ENCODE data around the gene C1QL2. TPM values are rescaled to one million over a fixed set of nuclear protein-coding genes. Genes with fewer than 3 reads are reported as not detected.

Gene C1QL2
- not detected for total RNA-seq

- intact Hi-C loops (cut with DNase I) = no loop called here
- DNase-seq = no peak
- H3K4me1 ChIP-seq = no peaks in the 10 kb centered on the region
- H3K27ac ChIP-seq = no peak within 1 kb of the TSS
- no peaks in the 10 kb centered on the region for H3K36me3 ChIP-seq
- TF ChIP-seq, protein P1, sequence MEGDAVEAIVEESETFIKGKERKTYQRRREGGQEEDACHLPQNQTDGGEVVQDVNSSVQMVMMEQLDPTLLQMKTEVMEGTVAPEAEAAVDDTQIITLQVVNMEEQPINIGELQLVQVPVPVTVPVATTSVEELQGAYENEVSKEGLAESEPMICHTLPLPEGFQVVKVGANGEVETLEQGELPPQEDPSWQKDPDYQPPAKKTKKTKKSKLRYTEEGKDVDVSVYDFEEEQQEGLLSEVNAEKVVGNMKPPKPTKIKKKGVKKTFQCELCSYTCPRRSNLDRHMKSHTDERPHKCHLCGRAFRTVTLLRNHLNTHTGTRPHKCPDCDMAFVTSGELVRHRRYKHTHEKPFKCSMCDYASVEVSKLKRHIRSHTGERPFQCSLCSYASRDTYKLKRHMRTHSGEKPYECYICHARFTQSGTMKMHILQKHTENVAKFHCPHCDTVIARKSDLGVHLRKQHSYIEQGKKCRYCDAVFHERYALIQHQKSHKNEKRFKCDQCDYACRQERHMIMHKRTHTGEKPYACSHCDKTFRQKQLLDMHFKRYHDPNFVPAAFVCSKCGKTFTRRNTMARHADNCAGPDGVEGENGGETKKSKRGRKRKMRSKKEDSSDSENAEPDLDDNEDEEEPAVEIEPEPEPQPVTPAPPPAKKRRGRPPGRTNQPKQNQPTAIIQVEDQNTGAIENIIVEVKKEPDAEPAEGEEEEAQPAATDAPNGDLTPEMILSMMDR (IDR thresholded peaks at IDR 0.05) = no peak
- TF ChIP-seq POLR2A (IDR thresholded peaks at IDR 0.05) = no peak
- no peaks in the 10 kb centered on the region for H3K9me3 ChIP-seq
- no peak within 1 kb of the TSS for H3K4me3 ChIP-seq (replicated peaks in 1 of 3)
- H3K27me3 ChIP-seq = no peaks in the 10 kb centered on the region
- 4 to 71% methylated on average over 2 to 34 of the region's 71 CpGs for WGBS, 2 donors
Measured at GRCh38 chr2:119158563-119159347, at the start of gene C1QL2. Gene C1QL2, minus strand, starts transcription at chr2:119158751. Its CDS starts 482 bp downstream, at chr2:119158269.

GRCh38 chr2:119207447-119207846 is 48.9 kb upstream of the C1QL2 start:
- no peaks in the 10 kb centered on the region for H3K36me3 ChIP-seq
- intact Hi-C loops (cut with DNase I) = no loop called here
- TF ChIP-seq POLR2A (IDR thresholded peaks at IDR 0.05) = no peak
- TF ChIP-seq, protein P1 (IDR thresholded peaks at IDR 0.05) = no peak
- no peaks in the 10 kb centered on the region for H3K4me1 ChIP-seq
- no peaks in the 10 kb centered on the region for H3K9me3 ChIP-seq
- H3K27ac ChIP-seq = no peak overlapping the region
- H3K4me3 ChIP-seq (replicated peaks in 1 of 3) = no peak overlapping the region
- 61 to 77% methylated on average over 2 of the region's 2 CpGs for whole genome bisulfite sequencing, 2 donors
- DNase-seq = no peak
- H3K27me3 ChIP-seq = no peaks in the 10 kb centered on the region

DNA sequence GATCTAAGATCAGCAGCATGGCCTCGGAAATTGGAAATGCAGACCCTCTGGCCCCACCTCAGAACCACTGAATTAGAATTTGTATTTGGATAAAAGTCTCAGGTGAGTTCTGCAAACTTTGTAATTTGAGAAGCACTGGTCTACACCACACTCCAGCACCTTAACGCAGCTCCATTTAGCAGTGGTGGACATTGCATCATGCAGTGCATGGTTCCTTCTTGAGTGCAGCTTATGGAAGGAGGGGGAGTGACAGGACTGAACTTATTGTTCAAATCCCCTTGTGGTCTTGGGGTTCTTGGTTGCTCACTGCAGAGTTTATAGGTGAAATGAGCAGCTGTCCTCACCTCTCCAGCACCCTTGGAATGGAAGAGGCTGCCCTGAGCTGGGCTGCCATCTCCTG is 47.6 kb upstream of the C1QL2 start:
- H3K27me3 ChIP-seq = no peaks in the 10 kb centered on the region
- H3K27ac ChIP-seq = no peak overlapping the region
- no peak for DNase-seq
- no peak overlapping the region for H3K4me3 ChIP-seq (replicated peaks in 1 of 3)
- H3K9me3 ChIP-seq = no peaks in the 10 kb centered on the region
- TF ChIP-seq, protein P1 (IDR thresholded peaks at IDR 0.05) = no peak
- no peak for TF ChIP-seq POLR2A (IDR thresholded peaks at IDR 0.05)
- H3K36me3 ChIP-seq = no peaks in the 10 kb centered on the region
- WGBS, 2 donors = 62 to 67% methylated on average over 2 of the region's 2 CpGs
- H3K4me1 ChIP-seq = no peaks in the 10 kb centered on the region
- intact Hi-C loops (cut with DNase I) = no loop called here

GRCh38 chr2:119205001-119205706 is 46.6 kb upstream of the C1QL2 start:
- intact Hi-C loops (cut with DNase I) = no loop called here
- Histone ChIP-seq H3K4me3 (replicated peaks in 1 of 3) (no peak overlapping the region), H3K36me3 (no peaks in the 10 kb centered on the region), H3K27me3 (no peaks in the 10 kb centered on the region), H3K4me1 (no peaks in the 10 kb centered on the region), H3K9me3 (no peaks in the 10 kb centered on the region), H3K27ac (no peak overlapping the region)
- no peak for DNase-seq
- TF ChIP-seq, protein P1 (IDR thresholded peaks at IDR 0.05) = no peak
- TF ChIP-seq POLR2A (IDR thresholded peaks at IDR 0.05) = no peak
- WGBS, 2 donors = 77 to 78% methylated on average over 13 of the region's 13 CpGs

DNA sequence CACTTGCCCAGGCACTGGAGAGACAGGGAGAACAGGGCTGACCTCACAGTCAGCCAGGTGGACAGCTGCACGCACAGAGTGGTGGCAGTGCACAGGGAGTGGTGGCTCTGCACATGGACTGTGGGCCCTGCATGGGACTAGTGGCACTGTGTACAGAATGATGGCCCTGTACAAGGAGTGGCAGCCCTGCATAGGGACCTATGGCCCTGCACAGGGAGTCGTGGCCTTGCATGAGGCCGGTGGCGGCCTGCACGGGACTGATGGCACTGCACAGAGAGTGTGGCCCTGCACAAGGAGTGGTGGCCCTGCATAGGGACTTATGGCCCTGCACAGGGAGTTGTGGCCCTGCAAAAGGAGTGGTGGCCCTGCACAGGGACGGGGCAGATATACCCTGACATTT is 46.0 kb upstream of the C1QL2 start:
- no peak overlapping the region for H3K4me3 ChIP-seq (replicated peaks in 1 of 3)
- H3K27me3 ChIP-seq = no peaks in the 10 kb centered on the region
- H3K4me1 ChIP-seq = no peaks in the 10 kb centered on the region
- H3K9me3 ChIP-seq = no peaks in the 10 kb centered on the region
- intact Hi-C loops (cut with DNase I) = no loop called here
- WGBS, 2 donors = 85 to 99% methylated on average over 2 to 6 of the region's 6 CpGs
- no peak overlapping the region for H3K27ac ChIP-seq
- no peaks in the 10 kb centered on the region for H3K36me3 ChIP-seq
- DNase-seq = no peak
- TF ChIP-seq, protein P1 (IDR thresholded peaks at IDR 0.05) = no peak
- TF ChIP-seq POLR2A (IDR thresholded peaks at IDR 0.05) = no peak
